Astrocyte (in vitro differentiated cells and primary cell): ENCODE measurements around the gene BSCL2. TPM values are rescaled to one million over a fixed set of nuclear protein-coding genes. Genes with fewer than 3 reads are reported as not detected.
A peak's percentile ranks its signal among the peaks of the same experiment; 100 is the strongest.

Experiments used
- DNase-seq: peaks from one replicate; pipeline ENCODE4 v3.0.0-alpha.2; 2010; ENCODE audit warnings: low read depth
- FAIRE-seq: peaks from 2 replicates; lab custom pipeline; 2011; peaks lifted over from hg19 to GRCh38; lab: Jason Lieb, UNC
- H2AFZ ChIP-seq: 2 replicates; pipeline ENCODE4 v1.6.0; 2012; ENCODE audit warnings: low read depth, low read length, inconsistent platforms
- H3K27ac ChIP-seq: 2 replicates; pipeline ENCODE4 v1.5.1; 2011; ENCODE audit warnings: low read depth, low read length, inconsistent platforms
- H3K27me3 ChIP-seq: 2 replicates; pipeline ENCODE4 v1.6.0; 2011; ENCODE audit warnings: low read length, inconsistent platforms; ENCODE audit not compliant: insufficient read depth
- H3K36me3 ChIP-seq: 2 replicates; pipeline ENCODE4 v1.5.1; 2011; ENCODE audit warnings: low read length, inconsistent platforms; ENCODE audit not compliant: insufficient read depth
- H3K4me1 ChIP-seq: 2 replicates; pipeline ENCODE4 v1.5.1; 2011; ENCODE audit warnings: low read length, inconsistent platforms; ENCODE audit not compliant: insufficient read depth
- H3K4me2 ChIP-seq: 2 replicates; pipeline ENCODE4 v1.6.0; 2012; ENCODE audit warnings: low read length, inconsistent platforms
- H3K4me3 ChIP-seq: 2 replicates; pipeline ENCODE4 v1.5.1; 2011; ENCODE audit warnings: low read depth, mild to moderate bottlenecking, low read length, inconsistent platforms; ENCODE audit not compliant: insufficient read depth
- H3K79me2 ChIP-seq: 2 replicates; pipeline ENCODE4 v1.6.0; 2012; ENCODE audit warnings: mild to moderate bottlenecking, low read length, inconsistent platforms; ENCODE audit not compliant: insufficient read depth
- H3K9ac ChIP-seq: 2 replicates; pipeline ENCODE4 v1.6.0; 2012; ENCODE audit warnings: mild to moderate bottlenecking, low read length, inconsistent platforms
- H3K9me3 ChIP-seq: 2 replicates; pipeline ENCODE4 v1.5.1; 2012; ENCODE audit warnings: low read depth, mild to moderate bottlenecking, low read length, inconsistent platforms; ENCODE audit not compliant: insufficient read depth
- H4K20me1 ChIP-seq: 2 replicates; pipeline ENCODE4 v1.6.0; 2012; ENCODE audit warnings: low read length, inconsistent platforms; ENCODE audit not compliant: insufficient read depth
- H3K27ac Mint-ChIP-seq: one replicate; pipeline ENCODE4 v1.8.0; 2021; ENCODE audit warnings: mild to moderate bottlenecking, mixed read lengths; ENCODE audit not compliant: unreplicated experiment
- H3K27me3 Mint-ChIP-seq: one replicate; pipeline ENCODE4 v1.8.0; 2021; ENCODE audit warnings: low read depth, mixed read lengths; ENCODE audit not compliant: unreplicated experiment
- H3K36me3 Mint-ChIP-seq: one replicate; pipeline ENCODE4 v1.8.0; 2021; ENCODE audit warnings: low read depth, mixed read lengths; ENCODE audit not compliant: unreplicated experiment
- H3K4me1 Mint-ChIP-seq: one replicate; pipeline ENCODE4 v1.8.0; 2021; ENCODE audit warnings: low read depth, mixed read lengths; ENCODE audit not compliant: unreplicated experiment
- H3K4me3 Mint-ChIP-seq: one replicate; pipeline ENCODE4 v1.8.0; 2021; ENCODE audit warnings: mild to moderate bottlenecking, moderate library complexity, mixed read lengths; ENCODE audit not compliant: unreplicated experiment
- H3K9me3 Mint-ChIP-seq: one replicate; pipeline ENCODE4 v1.8.0; 2021; ENCODE audit warnings: mild to moderate bottlenecking, mixed read lengths; ENCODE audit not compliant: unreplicated experiment
- EZH2 ChIP-seq: IDR thresholded peaks from 2 replicates; pipeline ENCODE4 v1.6.1; 2012; ENCODE audit warnings: mild to moderate bottlenecking, low read length, inconsistent platforms; ENCODE audit not compliant: insufficient read depth
- total RNA-seq: library from RNA; stranded (reverse); gene quantifications from 2 replicates; pipeline ENCODE4 v1.2.1, GENCODE V29; 2021
- TF ChIP-seq, protein P1 (sequence below): IDR thresholded peaks from 2 replicates; pipeline ENCODE4 v1.5.1; 2011; ENCODE audit warnings: low read depth, mild to moderate bottlenecking, inconsistent platforms, low read length, moderate library complexity; ENCODE audit not compliant: insufficient read depth

Gene BSCL2
- total RNA-seq, 1 donor from 2014 or later: 51.1 TPM

DNA sequence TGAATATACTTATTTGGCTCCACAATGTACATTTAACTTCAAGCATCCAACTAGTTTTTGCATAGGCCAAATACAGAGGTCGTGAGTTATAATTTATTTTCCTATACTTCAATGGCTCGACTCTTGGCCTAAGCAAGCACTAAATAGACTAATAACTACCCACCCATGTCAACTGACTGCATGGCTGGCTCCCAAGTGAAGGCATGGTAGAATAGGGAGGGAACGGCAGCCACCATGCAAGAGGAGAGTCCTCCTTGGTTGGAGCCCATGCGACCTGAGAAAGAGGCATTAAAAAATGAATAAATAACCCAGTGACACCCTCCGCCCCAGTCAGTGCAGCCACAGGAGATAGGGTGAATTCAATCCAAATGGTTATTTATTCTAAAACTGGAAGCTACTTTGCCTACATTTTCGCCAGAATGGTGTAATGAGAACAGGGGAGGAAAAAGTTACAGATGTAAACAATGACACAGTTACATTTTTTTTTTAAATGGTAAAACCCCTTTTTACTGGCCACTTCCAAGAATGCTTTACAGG, 5.1 kb upstream of the BSCL2 start:
- no peak overlapping the region for H3K4me3 Mint-ChIP-seq
- peaks cover 39% of the 10 kb centered on the region for H3K79me2 ChIP-seq
- DNase-seq (no peak), FAIRE-seq (no peak)
- peaks cover 13% of the 10 kb centered on the region for H4K20me1 ChIP-seq
- peaks cover 17% of the 10 kb centered on the region for H3K4me1 ChIP-seq
- TF ChIP-seq, protein P1, sequence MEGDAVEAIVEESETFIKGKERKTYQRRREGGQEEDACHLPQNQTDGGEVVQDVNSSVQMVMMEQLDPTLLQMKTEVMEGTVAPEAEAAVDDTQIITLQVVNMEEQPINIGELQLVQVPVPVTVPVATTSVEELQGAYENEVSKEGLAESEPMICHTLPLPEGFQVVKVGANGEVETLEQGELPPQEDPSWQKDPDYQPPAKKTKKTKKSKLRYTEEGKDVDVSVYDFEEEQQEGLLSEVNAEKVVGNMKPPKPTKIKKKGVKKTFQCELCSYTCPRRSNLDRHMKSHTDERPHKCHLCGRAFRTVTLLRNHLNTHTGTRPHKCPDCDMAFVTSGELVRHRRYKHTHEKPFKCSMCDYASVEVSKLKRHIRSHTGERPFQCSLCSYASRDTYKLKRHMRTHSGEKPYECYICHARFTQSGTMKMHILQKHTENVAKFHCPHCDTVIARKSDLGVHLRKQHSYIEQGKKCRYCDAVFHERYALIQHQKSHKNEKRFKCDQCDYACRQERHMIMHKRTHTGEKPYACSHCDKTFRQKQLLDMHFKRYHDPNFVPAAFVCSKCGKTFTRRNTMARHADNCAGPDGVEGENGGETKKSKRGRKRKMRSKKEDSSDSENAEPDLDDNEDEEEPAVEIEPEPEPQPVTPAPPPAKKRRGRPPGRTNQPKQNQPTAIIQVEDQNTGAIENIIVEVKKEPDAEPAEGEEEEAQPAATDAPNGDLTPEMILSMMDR: no peak
- no peak for TF ChIP-seq EZH2
- no peak overlapping the region for H3K4me3 ChIP-seq
- no peak overlapping the region for H3K27ac Mint-ChIP-seq
- peaks cover 26% of the 10 kb centered on the region for H3K36me3 Mint-ChIP-seq
- peaks cover 63% of the 10 kb centered on the region for H3K36me3 ChIP-seq
- no peaks in the 10 kb centered on the region for H3K9me3 ChIP-seq
- no peak overlapping the region for H3K4me2 ChIP-seq
- H3K27ac ChIP-seq: no peak overlapping the region
- H3K9me3 Mint-ChIP-seq: no peaks in the 10 kb centered on the region
- H2AFZ ChIP-seq: no peak overlapping the region
- H3K4me1 Mint-ChIP-seq: peaks cover 32% of the 10 kb centered on the region
- H3K27me3 Mint-ChIP-seq: no peaks in the 10 kb centered on the region
- no peak overlapping the region for H3K9ac ChIP-seq
- no peaks in the 10 kb centered on the region for H3K27me3 ChIP-seq

DNA sequence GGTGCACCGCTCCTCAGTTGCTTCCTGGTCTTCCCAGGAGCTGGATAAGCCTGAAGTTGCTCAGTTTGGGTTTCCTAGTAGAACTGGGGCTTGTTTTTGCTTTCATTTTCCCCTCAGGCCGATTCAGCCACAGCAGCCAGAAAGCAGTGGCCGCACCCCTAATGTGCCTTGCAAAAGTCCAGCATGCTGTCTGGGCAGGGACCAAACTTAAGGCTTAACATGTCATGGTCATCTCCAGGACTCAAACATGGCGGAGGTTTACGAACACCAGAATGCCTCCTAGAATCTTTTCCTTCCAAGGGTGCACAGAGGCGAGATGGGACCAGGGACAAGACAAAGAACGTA, 2.7 kb upstream of the BSCL2 start:
- Mint-ChIP-seq H3K9me3 (no peaks in the 10 kb centered on the region), H3K4me3 (peak overlapping the region; percentile 81), H3K4me1 (peaks cover 46% of the 10 kb centered on the region), H3K27ac (peak overlapping the region; percentile 92), H3K27me3 (no peaks in the 10 kb centered on the region), H3K36me3 (peaks cover 17% of the 10 kb centered on the region)
- Histone ChIP-seq H3K27ac (peak overlapping the region; percentile 91), H3K36me3 (peaks cover 41% of the 10 kb centered on the region), H3K9ac (peak overlapping the region; percentile 90), H3K4me1 (peaks cover 34% of the 10 kb centered on the region), H2AFZ (peak overlapping the region; percentile 98), H3K9me3 (no peaks in the 10 kb centered on the region), H4K20me1 (no peaks in the 10 kb centered on the region), H3K4me2 (peak overlapping the region; percentile 100), H3K79me2 (peaks cover 21% of the 10 kb centered on the region), H3K27me3 (no peaks in the 10 kb centered on the region), H3K4me3 (peak overlapping the region; percentile 69)
- FAIRE-seq (no peak), DNase-seq (no peak)
- TF ChIP-seq, protein P1: no peak
- TF ChIP-seq EZH2: no peak

DNA sequence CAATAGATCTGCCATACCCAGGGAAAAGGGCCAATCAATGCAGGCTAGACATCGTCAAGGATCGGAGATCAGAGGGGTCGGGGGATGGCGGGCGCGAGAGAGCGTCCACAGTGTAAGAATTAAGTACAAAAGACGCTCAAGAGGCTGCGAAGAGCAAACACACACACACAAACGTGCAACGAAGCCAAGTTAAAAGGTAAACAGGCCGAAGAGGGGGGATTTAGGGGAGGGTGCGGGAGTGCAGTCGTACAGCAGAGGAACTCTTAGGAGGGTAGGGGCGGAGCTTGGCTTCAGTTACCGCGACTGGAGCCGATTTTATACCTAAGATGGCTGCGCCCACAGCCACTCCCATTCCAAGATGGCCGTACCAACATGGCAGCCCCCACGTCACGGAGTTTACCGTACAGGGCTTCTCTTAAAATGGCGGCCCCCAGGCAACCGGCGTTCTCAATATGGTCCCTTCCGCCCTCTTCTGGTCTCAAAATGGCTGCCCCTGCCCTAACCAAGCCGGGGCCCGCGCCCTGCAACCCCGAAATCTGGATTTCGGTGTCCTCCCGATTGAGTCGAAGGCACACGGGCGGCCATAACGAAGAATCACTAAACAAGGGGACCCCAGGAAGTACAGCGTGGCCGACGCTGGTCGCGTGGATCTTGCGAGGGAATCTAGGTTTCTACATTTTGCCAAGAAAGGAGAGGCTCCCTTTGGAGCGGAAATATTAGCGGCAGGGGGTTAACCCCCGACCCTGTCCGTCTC, 2.2 kb upstream of the BSCL2 start:
- H3K36me3 Mint-ChIP-seq: peaks cover 17% of the 10 kb centered on the region
- H3K4me1 Mint-ChIP-seq: peaks cover 45% of the 10 kb centered on the region
- peak; percentile 92 for DNase-seq
- peak overlapping the region; percentile 91 for H3K27ac ChIP-seq
- H3K9ac ChIP-seq: peak overlapping the region; percentile 90
- peak overlapping the region; percentile 69 for H3K4me3 ChIP-seq
- peaks cover 39% of the 10 kb centered on the region for H3K36me3 ChIP-seq
- H3K4me3 Mint-ChIP-seq: peak overlapping the region; percentile 81
- no peaks in the 10 kb centered on the region for H3K9me3 ChIP-seq
- no peaks in the 10 kb centered on the region for H4K20me1 ChIP-seq
- H2AFZ ChIP-seq: peak overlapping the region; percentile 98
- no peaks in the 10 kb centered on the region for H3K27me3 ChIP-seq
- peaks cover 34% of the 10 kb centered on the region for H3K4me1 ChIP-seq
- no peaks in the 10 kb centered on the region for H3K9me3 Mint-ChIP-seq
- H3K79me2 ChIP-seq: peaks cover 18% of the 10 kb centered on the region
- peak overlapping the region; percentile 92 for H3K27ac Mint-ChIP-seq
- FAIRE-seq: peak; percentile 75
- H3K27me3 Mint-ChIP-seq: no peaks in the 10 kb centered on the region
- TF ChIP-seq, protein P1: no peak
- no peak for TF ChIP-seq EZH2
- peak overlapping the region; percentile 100 for H3K4me2 ChIP-seq
